Spinal cord (tissue), 10 donors: ENCODE results near the gene TMEM198. TPM values are rescaled to one million over a fixed set of nuclear protein-coding genes. Genes with fewer than 3 reads are reported as not detected.

Source experiments
- DNase-seq, 6 donors: peaks; one replicate each; pipeline versions ENCODE4 v3.0.0 to v3.0.0-alpha.2; 2013 to 2015; ENCODE audit warnings: low spot score in 6 of 6, low read depth in 4 of 6
- H3K27ac ChIP-seq: one replicate; pipeline ENCODE4 v1.5.1; 2013; ENCODE audit warnings: low read depth, low read length, control low read depth
- H3K27me3 ChIP-seq: one replicate; pipeline ENCODE4 v1.6.1; 2013; ENCODE audit warnings: low read length; ENCODE audit not compliant: control insufficient read depth, insufficient read depth
- H3K36me3 ChIP-seq: one replicate; pipeline ENCODE4 v1.6.1; 2013; ENCODE audit warnings: low read length; ENCODE audit not compliant: control insufficient read depth, insufficient read depth
- H3K4me1 ChIP-seq: one replicate; pipeline ENCODE4 v1.6.1; 2013; ENCODE audit warnings: low read length; ENCODE audit not compliant: control insufficient read depth, insufficient read depth
- H3K4me3 ChIP-seq: one replicate; pipeline ENCODE4 v1.5.1; 2013; ENCODE audit warnings: low read depth, low read length, control low read depth
- H3K9me3 ChIP-seq: one replicate; pipeline ENCODE4 v1.6.1; 2013; ENCODE audit warnings: low read length; ENCODE audit not compliant: control insufficient read depth, insufficient read depth
- WGBS: methylation state at CpG from one replicate; pipeline ENCODE4 v1.1.5; 2013; ENCODE audit warnings: missing lambda C conversion rate; ENCODE audit not compliant: insufficient coverage; 5-methylcytosine and 5-hydroxymethylcytosine counted together
- long read RNA-seq, 4 donors: transcript quantifications; one replicate each; lab custom pipeline, GENCODE V29; 2026
- polyA plus RNA-seq, 2 donors: library from polyadenylated mRNA; unstranded; fragments of 120-200 nt; gene quantifications; one replicate each; pipeline ENCODE4 v1.2.1, GENCODE V29; 2013; ENCODE audit not compliant: insufficient read length in 2 of 2
- total RNA-seq, 2 donors: library from RNA; depleted of rRNA in 1 of 2; stranded (reverse); fragments of 120-200 nt in 1 of 2; fragments of >200 nt in 1 of 2; gene quantifications; one replicate each; pipeline versions ENCODE4 v1.2.3 to v1.2.4, GENCODE V29; 2013 to 2014
- donor health status: healthy.

Gene TMEM198, protein sequence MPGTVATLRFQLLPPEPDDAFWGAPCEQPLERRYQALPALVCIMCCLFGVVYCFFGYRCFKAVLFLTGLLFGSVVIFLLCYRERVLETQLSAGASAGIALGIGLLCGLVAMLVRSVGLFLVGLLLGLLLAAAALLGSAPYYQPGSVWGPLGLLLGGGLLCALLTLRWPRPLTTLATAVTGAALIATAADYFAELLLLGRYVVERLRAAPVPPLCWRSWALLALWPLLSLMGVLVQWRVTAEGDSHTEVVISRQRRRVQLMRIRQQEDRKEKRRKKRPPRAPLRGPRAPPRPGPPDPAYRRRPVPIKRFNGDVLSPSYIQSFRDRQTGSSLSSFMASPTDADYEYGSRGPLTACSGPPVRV
- total RNA-seq (1 to 10 TPM; 4.7 to 5.3 TPM), polyA plus RNA-seq (10 to 100 TPM; 18.7 to 19.0 TPM)
- long read RNA-seq, donor 1, partial matches to known transcripts, result 0 of 5 reads
- long read RNA-seq, donor 1, other reads (novel, unspliced or antisense), result 0 of 5 reads
- long read RNA-seq, donor 2, result 0 reads
- long read RNA-seq, donor 3, result 0 reads
- long read RNA-seq, donor 4, partial matches to known transcripts, result 218 of 242 reads
- long read RNA-seq, donor 4, other reads (novel, unspliced or antisense), result 24 of 242 reads

DNA sequence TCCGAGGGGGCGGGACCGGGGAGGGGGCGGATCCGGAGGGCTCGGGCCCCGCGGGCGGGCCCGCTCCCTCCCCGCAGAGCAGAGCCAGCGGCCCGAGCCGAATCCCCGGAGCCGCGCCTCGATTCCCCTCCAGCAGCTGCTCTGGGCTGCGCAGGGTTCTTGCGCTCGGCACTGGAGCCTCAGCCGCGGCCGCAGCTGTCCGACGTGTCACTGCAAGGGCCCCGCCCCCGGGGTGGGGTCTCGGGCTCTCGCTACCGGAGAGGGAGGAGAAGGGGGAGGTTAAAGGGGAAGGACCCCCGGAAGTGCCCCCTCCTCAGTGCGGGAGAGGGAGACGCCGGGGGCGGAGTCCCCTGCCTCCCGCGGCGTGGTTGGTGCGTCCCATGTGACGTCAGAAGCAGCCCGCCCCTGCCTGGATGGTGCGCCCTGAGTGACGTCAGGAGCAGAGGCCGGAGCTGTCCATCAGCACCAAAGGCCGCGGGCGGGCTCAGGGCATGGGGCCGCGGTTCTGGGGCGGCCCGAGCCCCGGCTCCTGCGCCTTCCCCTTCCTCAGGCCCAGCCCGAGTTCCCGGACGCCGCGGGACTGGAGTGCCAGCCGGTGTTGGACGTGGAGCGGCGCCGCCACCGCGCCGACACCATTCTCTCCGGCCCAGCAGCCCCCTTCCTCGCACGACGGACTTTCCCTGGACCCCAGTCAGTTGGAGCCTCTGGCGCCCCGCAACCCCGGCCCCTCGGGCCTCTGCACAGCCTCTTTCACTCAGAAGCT is at the start of gene TMEM198, which contains the start of gene CHPF:
Gene TMEM198, plus strand, starts transcription at position 433 of the 763 bp plus-strand sequence. CDS start 700 bp downstream, outside the sequence.
Gene CHPF, minus strand, starts transcription at position 214 of the 763 bp plus-strand sequence. CDS start 271 bp downstream, outside the sequence.
- Histone ChIP-seq H3K27ac (peak within 1 kb of the TSS; percentile 91), H3K9me3 (no peaks in the 10 kb centered on the region), H3K36me3 (peaks cover 59% of the 10 kb centered on the region), H3K4me1 (peaks cover 52% of the 10 kb centered on the region), H3K27me3 (no peaks in the 10 kb centered on the region), H3K4me3 (peak within 1 kb of the TSS; percentile 75)
- peak; percentile 90 to 100 (median 97) for DNase-seq
- 0% methylated on average over 73 of the region's 75 CpGs for WGBS

GRCh38 chr2:219494952-219495530 is 48.8 kb upstream of the TMEM198 start:
- H3K4me1 ChIP-seq, result peaks cover 36% of the 10 kb centered on the region
- H3K36me3 ChIP-seq, result peaks cover 29% of the 10 kb centered on the region
- no peak overlapping the region for H3K4me3 ChIP-seq
- 20% methylated on average over 3 of the region's 10 CpGs for WGBS
- no peak overlapping the region for H3K27ac ChIP-seq
- no peak for DNase-seq
- H3K9me3 ChIP-seq, result no peaks in the 10 kb centered on the region
- H3K27me3 ChIP-seq, result peaks cover 43% of the 10 kb centered on the region

GRCh38 chr2:219495531-219496122 is 48.2 kb upstream of the TMEM198 start:
- Histone ChIP-seq H3K9me3 (no peaks in the 10 kb centered on the region), H3K27me3 (peaks cover 43% of the 10 kb centered on the region), H3K27ac (no peak overlapping the region), H3K4me3 (no peak overlapping the region), H3K36me3 (peaks cover 23% of the 10 kb centered on the region), H3K4me1 (peaks cover 36% of the 10 kb centered on the region)
- DNase-seq, result peak in 2 of 6 donors; percentile 83 to 84
- WGBS, result 28% methylated on average over 11 of the region's 14 CpGs

DNA sequence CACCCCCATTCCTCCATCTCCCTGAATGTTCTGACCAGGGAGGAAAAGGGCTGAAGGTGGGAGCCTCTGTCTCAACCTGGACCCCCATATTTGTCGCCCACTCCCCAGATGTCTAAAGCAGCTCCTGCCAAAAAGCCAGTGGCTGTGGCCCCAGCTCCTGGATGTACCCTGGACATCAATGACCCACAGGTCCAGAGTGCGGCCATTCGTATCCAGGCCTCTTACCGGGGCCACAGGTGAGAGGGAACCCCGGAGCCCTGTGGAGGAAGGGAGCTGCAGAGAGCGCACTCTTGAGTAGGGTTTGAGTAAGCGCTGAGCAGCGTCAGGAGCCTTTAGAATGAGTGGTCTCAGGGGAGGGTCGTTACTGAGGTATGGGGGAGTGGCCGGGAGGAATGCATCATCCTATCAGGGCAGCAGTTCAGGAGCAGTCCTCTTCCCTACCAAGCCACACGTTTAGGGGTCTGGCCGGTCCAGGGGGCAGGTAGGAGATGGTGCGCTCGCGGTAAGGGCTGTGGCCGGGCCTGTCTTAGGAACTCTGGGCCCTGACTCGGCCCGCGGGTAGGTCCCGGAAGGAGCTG is 47.5 kb upstream of the TMEM198 start:
- no peak overlapping the region for H3K27ac ChIP-seq
- DNase-seq, result peak in 1 of 6 donors; percentile 40
- no peaks in the 10 kb centered on the region for H3K9me3 ChIP-seq
- peaks cover 43% of the 10 kb centered on the region for H3K27me3 ChIP-seq
- peaks cover 19% of the 10 kb centered on the region for H3K36me3 ChIP-seq
- H3K4me3 ChIP-seq, result no peak overlapping the region
- H3K4me1 ChIP-seq, result peaks cover 36% of the 10 kb centered on the region
- WGBS, result 15% methylated on average over 17 of the region's 20 CpGs

DNA sequence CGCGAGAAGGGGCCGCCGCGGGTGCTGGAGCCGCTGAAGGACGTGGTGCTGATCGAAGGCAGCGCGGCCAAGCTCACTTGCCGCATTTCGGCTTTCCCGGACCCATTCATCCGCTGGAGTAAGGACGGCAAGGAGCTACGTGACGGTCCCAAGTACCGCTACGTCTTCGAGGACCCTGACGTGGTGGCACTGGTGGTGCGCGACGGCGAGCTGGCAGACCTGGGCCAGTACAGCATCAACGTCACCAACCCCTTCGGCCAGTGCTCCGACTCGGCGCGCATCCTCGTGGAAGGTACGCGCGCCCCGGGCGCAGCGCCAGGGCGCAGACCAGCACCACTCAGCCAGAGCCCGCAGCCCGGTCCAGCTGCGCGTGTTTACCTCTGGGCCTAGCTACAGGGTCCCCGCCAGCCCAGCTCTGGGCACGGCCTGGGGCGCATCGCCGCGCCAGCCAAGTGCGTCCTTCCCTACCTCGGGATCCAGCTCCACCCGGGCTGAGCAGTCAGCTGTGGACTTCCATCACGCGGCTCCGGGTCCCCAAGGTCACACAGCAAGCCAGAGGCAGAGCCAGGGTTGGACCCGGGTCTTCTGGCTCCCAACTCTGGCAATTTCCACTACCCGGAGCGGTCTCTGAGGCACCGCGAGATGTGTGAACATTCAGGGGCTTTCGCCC is 46.9 kb upstream of the TMEM198 start:
- Histone ChIP-seq H3K9me3 (no peaks in the 10 kb centered on the region), H3K27me3 (peaks cover 43% of the 10 kb centered on the region), H3K27ac (no peak overlapping the region), H3K36me3 (peaks cover 16% of the 10 kb centered on the region), H3K4me1 (peaks cover 33% of the 10 kb centered on the region), H3K4me3 (no peak overlapping the region)
- 9% methylated on average over 61 of the region's 61 CpGs for WGBS
- peak in 2 of 6 donors; percentile 29 to 30 for DNase-seq

GRCh38 chr2:219497495-219498279 is 46.1 kb upstream of the TMEM198 start:
- Histone ChIP-seq H3K4me1 (peaks cover 33% of the 10 kb centered on the region), H3K36me3 (peaks cover 12% of the 10 kb centered on the region), H3K9me3 (no peaks in the 10 kb centered on the region), H3K27ac (peak overlapping the region; percentile 72), H3K27me3 (peaks cover 43% of the 10 kb centered on the region), H3K4me3 (peak overlapping the region; percentile 76)
- 3% methylated on average over 59 of the region's 59 CpGs for WGBS
- DNase-seq, result peak in 1 of 6 donors; percentile 62

- H3K27me3 ChIP-seq, result peaks cover 43% of the 10 kb centered on the region
- H3K27ac ChIP-seq, result peak within 1 kb of the TSS; percentile 72
- peaks cover 33% of the 10 kb centered on the region for H3K4me1 ChIP-seq
- H3K36me3 ChIP-seq, result peaks cover 10% of the 10 kb centered on the region
- WGBS, result under 1% methylated on average over 44 of the region's 49 CpGs
- H3K4me3 ChIP-seq, result peak within 1 kb of the TSS; percentile 76
- DNase-seq, result peak; percentile 83 to 98 (median 88)
- no peaks in the 10 kb centered on the region for H3K9me3 ChIP-seq
These were observed 45.4 kb upstream of the TMEM198 start, which contains the start of gene GMPPA for GRCh38 chr2:219498280-219499057. Gene GMPPA (plus strand): TSS chr2:219498891. CDS start chr2:219499976, 1,085 bp downstream.
